MM.1S (cell line): ENCODE data around the gene DDOST.

Source experiments
- DNase-seq: peaks from one replicate; pipeline ENCODE4 v3.0.0-alpha.2; 2015
- H2AFZ ChIP-seq: fragments of 300-600 bp; sonication (generic); 2 replicates; pipeline ENCODE4 v1.6.0; 2016; ENCODE audit warnings: antibody characterized with exemption, low read length
- H3F3A ChIP-seq: fragments of 300-600 bp; sonication (generic); 2 replicates; pipeline ENCODE4 v1.6.1; 2016; ENCODE audit warnings: mild to moderate bottlenecking, antibody characterized with exemption, low read length, moderate library complexity, mixed read lengths; ENCODE audit not compliant: insufficient read depth
- H3K27ac ChIP-seq: fragments of 300-600 bp; sonication (generic); 2 replicates; pipeline ENCODE4 v1.5.1; 2016; ENCODE audit warnings: mild to moderate bottlenecking, low read length
- H3K27me3 ChIP-seq: fragments of 300-600 bp; sonication (generic); replicated peaks from 2 replicates; pipeline ENCODE4 v1.6.0; 2016; ENCODE audit warnings: low read length; ENCODE audit not compliant: insufficient read depth
- H3K36me3 ChIP-seq: fragments of 300-600 bp; sonication (generic); replicated peaks from 2 replicates; pipeline ENCODE4 v1.6.1; 2016; ENCODE audit warnings: mild to moderate bottlenecking, low read length, mixed read lengths; ENCODE audit not compliant: insufficient read depth
- H3K4me1 ChIP-seq: fragments of 300-600 bp; sonication (generic); 2 replicates; pipeline ENCODE4 v1.6.1; 2016; ENCODE audit warnings: low read length, mixed read lengths
- H3K4me2 ChIP-seq: fragments of 300-600 bp; sonication (generic); 2 replicates; pipeline ENCODE4 v1.6.0; 2016; ENCODE audit warnings: low read depth, low read length
- H3K4me3 ChIP-seq: fragments of 300-600 bp; sonication (generic); 2 replicates; pipeline ENCODE4 v1.5.1; 2016; ENCODE audit warnings: low read length, mixed read lengths
- H3K79me2 ChIP-seq: fragments of 300-600 bp; sonication (generic); 2 replicates; pipeline ENCODE4 v1.6.1; 2016; ENCODE audit warnings: mixed run types, low read length, mixed read lengths
- H3K9ac ChIP-seq: fragments of 300-600 bp; sonication (generic); 2 replicates; pipeline ENCODE4 v1.6.1; 2016; ENCODE audit warnings: low read length, mixed read lengths
- H3K9me2 ChIP-seq: fragments of 300-600 bp; sonication (generic); replicated peaks from 2 replicates; pipeline ENCODE4 v1.6.1; 2016; ENCODE audit warnings: mild to moderate bottlenecking, low read length, mixed read lengths; ENCODE audit not compliant: insufficient read depth
- H3K9me3 ChIP-seq: fragments of 300-600 bp; sonication (generic); replicated peaks from 2 replicates; pipeline ENCODE4 v1.6.1; 2016; ENCODE audit warnings: mild to moderate bottlenecking, low read length, mixed read lengths; ENCODE audit not compliant: insufficient read depth
- H4K20me1 ChIP-seq: fragments of 300-600 bp; sonication (generic); 2 replicates; pipeline ENCODE4 v1.6.1; 2016; ENCODE audit warnings: mild to moderate bottlenecking, low read length, moderate library complexity, mixed read lengths; ENCODE audit not compliant: insufficient read depth
- EZH2 ChIP-seq: fragments of 300-600 bp; sonication (generic); optimal IDR thresholded peaks from 2 replicates; pipeline ENCODE3; 2017; ENCODE audit warnings: low read depth, mild to moderate bottlenecking, antibody characterized with exemption, low read length, mixed read lengths
- EZH2phosphoT487 ChIP-seq: fragments of 300-600 bp; sonication (generic); IDR thresholded peaks from 2 replicates; pipeline ENCODE4 v1.6.1; 2018; ENCODE audit warnings: antibody characterized with exemption, low read length
- TF ChIP-seq, protein P1 (sequence below): fragments of 300-600 bp; sonication (generic); IDR thresholded peaks from 2 replicates; pipeline ENCODE4 v1.5.1; 2016; ENCODE audit warnings: antibody characterized with exemption, low read length, mixed read lengths

The DDOST gene

DNA sequence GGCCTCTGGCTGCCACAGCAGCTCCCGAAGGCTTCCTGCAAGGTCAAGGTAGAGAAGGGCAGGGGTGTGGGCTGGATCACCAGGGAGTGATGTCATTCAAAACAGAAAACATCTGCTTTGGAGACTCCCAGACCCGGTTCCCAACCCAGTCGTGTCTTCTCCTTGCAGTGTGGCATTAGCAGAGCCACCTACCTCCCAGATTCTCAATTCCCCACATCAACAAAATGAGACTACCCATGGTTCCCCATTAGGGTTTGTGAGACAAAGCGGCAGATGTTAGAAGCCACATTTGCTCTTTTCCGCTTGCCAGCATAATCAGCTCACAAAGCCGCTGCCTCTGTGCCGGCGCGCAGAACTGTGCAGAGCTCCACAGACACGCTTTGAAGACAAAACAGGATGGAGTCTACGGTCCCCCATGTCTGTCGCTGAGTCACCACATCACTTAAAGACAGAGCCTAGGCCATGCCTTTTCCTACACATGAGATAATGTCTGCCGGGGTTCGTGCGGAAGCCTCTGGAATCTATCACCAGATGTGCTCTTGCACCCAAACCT is 44.1 kb upstream of the DDOST start:
- H4K20me1 ChIP-seq: no peaks in the 10 kb centered on the region
- H3K4me1 ChIP-seq: no peaks in the 10 kb centered on the region
- no peak overlapping the region for H3K4me3 ChIP-seq
- H3K9ac ChIP-seq: no peak overlapping the region
- H3K9me2 ChIP-seq: no peaks in the 10 kb centered on the region
- no peaks in the 10 kb centered on the region for H3F3A ChIP-seq
- H3K79me2 ChIP-seq: no peaks in the 10 kb centered on the region
- TF ChIP-seq EZH2phosphoT487: no peak
- TF ChIP-seq, protein P1, sequence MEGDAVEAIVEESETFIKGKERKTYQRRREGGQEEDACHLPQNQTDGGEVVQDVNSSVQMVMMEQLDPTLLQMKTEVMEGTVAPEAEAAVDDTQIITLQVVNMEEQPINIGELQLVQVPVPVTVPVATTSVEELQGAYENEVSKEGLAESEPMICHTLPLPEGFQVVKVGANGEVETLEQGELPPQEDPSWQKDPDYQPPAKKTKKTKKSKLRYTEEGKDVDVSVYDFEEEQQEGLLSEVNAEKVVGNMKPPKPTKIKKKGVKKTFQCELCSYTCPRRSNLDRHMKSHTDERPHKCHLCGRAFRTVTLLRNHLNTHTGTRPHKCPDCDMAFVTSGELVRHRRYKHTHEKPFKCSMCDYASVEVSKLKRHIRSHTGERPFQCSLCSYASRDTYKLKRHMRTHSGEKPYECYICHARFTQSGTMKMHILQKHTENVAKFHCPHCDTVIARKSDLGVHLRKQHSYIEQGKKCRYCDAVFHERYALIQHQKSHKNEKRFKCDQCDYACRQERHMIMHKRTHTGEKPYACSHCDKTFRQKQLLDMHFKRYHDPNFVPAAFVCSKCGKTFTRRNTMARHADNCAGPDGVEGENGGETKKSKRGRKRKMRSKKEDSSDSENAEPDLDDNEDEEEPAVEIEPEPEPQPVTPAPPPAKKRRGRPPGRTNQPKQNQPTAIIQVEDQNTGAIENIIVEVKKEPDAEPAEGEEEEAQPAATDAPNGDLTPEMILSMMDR: no peak
- TF ChIP-seq EZH2: no peak
- H3K27ac ChIP-seq: no peak overlapping the region
- no peak for DNase-seq
- H3K4me2 ChIP-seq: no peak overlapping the region
- H2AFZ ChIP-seq: no peak overlapping the region
- H3K36me3 ChIP-seq: no peaks in the 10 kb centered on the region
- no peaks in the 10 kb centered on the region for H3K9me3 ChIP-seq
- peaks cover 77% of the 10 kb centered on the region for H3K27me3 ChIP-seq

DNA sequence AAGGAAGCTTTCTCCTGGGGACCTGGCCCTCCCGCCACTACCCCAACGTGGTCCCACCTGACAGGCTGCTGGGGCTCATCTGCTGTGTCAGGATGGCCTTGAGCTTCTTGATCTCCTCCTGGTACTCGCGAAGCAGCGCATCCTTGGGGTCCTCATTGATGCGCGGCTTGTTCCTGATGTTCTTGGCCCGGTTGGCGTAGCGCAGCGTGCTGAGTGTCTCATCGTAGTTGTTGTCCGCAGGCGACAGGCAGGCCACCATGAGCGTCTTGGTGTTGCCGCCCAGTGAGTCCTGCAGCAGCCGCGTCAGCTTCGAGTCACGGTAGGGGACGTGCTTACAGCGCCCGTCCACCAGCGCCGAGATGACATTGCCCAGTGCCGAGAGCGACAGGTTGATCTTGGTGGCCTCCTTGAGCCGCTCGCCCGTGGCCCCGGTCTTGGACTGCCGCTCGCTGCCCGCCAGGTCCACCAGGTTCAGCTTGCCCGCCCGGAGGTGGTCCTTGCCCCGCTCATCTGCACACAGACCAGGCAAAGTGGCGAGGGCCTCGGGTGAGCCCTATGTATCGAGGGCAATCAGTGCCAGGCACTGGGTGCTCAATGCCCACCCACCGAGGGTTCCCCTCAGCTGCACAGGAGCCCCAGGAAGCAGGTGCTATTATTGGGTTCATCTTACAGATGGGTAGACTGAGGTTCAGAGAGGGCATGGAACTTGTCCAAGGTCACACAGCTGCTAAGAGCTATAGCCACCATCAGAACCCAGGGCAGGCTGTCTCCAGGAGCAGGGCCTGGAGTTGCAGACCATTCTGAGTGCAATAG is 43.4 kb upstream of the DDOST start:
- Histone ChIP-seq H3K9ac (no peak overlapping the region), H4K20me1 (no peaks in the 10 kb centered on the region), H3F3A (no peaks in the 10 kb centered on the region), H3K27ac (no peak overlapping the region), H3K4me2 (no peak overlapping the region), H3K36me3 (no peaks in the 10 kb centered on the region), H3K4me1 (no peaks in the 10 kb centered on the region), H3K4me3 (no peak overlapping the region), H2AFZ (no peak overlapping the region), H3K9me2 (no peaks in the 10 kb centered on the region), H3K9me3 (no peaks in the 10 kb centered on the region), H3K79me2 (no peaks in the 10 kb centered on the region), H3K27me3 (peaks cover 73% of the 10 kb centered on the region)
- no peak for TF ChIP-seq EZH2phosphoT487
- TF ChIP-seq, protein P1: no peak
- TF ChIP-seq EZH2: no peak
- no peak for DNase-seq

GRCh38 chr1:20703124-20703756 is 42.1 kb upstream of the DDOST start:
- no peak for DNase-seq
- Histone ChIP-seq H2AFZ (no peak overlapping the region), H3K27ac (no peak overlapping the region), H3K4me1 (no peaks in the 10 kb centered on the region), H3K4me2 (no peak overlapping the region), H3K79me2 (no peaks in the 10 kb centered on the region), H3K9me3 (no peaks in the 10 kb centered on the region), H3K9me2 (no peaks in the 10 kb centered on the region), H3K9ac (no peak overlapping the region), H4K20me1 (no peaks in the 10 kb centered on the region), H3F3A (no peaks in the 10 kb centered on the region), H3K27me3 (peaks cover 71% of the 10 kb centered on the region), H3K36me3 (no peaks in the 10 kb centered on the region), H3K4me3 (no peak overlapping the region)
- TF ChIP-seq EZH2phosphoT487 (no peak), EZH2 (no peak)
- TF ChIP-seq, protein P1: no peak
